Stomach smooth muscle (tissue), 2 donors: Measurements from ENCODE around the gene ANO9.
A peak's percentile ranks its signal among the peaks of the same experiment; 100 is the strongest.
"Not testable (repeated sequence)": the region's sequence is repeated elsewhere in the genome, so short reads cannot be mapped to it uniquely, and the experiment has no call there.

Source experiments
- H3K27ac ChIP-seq: one replicate; pipeline ENCODE4 v1.7.0; 2013; ENCODE audit warnings: mild to moderate bottlenecking, low read length, inconsistent platforms
- H3K27me3 ChIP-seq, 2 donors: one replicate each; pipeline ENCODE4 v1.7.0; 2013; ENCODE audit warnings: low read length in 2 of 2; ENCODE audit not compliant: insufficient read depth in 2 of 2, control insufficient read depth in 1 of 2
- H3K36me3 ChIP-seq, 2 donors: one replicate each; pipeline ENCODE4 v1.7.0; 2013; ENCODE audit warnings: low read length in 2 of 2; ENCODE audit not compliant: control insufficient read depth in 2 of 2, insufficient read depth in 2 of 2
- H3K4me1 ChIP-seq: one replicate; pipeline ENCODE4 v1.7.0; 2013; ENCODE audit warnings: low read length; ENCODE audit not compliant: control insufficient read depth, insufficient read depth
- H3K4me3 ChIP-seq, 2 donors: one replicate each; pipeline ENCODE4 v1.7.0; 2013; ENCODE audit warnings: low read length in 2 of 2
- H3K9ac ChIP-seq, 2 donors: one replicate each; pipeline ENCODE4 v1.7.0; 2013; ENCODE audit warnings: low read length in 2 of 2, mild to moderate bottlenecking in 1 of 2
- H3K9me3 ChIP-seq, 2 donors: one replicate each; pipeline ENCODE4 v1.7.0; 2013; ENCODE audit warnings: low read length in 2 of 2; ENCODE audit not compliant: control insufficient read depth in 2 of 2
- donor health status: healthy.
- donor health status: Pancreatic carcinoma.

Gene ANO9

DNA sequence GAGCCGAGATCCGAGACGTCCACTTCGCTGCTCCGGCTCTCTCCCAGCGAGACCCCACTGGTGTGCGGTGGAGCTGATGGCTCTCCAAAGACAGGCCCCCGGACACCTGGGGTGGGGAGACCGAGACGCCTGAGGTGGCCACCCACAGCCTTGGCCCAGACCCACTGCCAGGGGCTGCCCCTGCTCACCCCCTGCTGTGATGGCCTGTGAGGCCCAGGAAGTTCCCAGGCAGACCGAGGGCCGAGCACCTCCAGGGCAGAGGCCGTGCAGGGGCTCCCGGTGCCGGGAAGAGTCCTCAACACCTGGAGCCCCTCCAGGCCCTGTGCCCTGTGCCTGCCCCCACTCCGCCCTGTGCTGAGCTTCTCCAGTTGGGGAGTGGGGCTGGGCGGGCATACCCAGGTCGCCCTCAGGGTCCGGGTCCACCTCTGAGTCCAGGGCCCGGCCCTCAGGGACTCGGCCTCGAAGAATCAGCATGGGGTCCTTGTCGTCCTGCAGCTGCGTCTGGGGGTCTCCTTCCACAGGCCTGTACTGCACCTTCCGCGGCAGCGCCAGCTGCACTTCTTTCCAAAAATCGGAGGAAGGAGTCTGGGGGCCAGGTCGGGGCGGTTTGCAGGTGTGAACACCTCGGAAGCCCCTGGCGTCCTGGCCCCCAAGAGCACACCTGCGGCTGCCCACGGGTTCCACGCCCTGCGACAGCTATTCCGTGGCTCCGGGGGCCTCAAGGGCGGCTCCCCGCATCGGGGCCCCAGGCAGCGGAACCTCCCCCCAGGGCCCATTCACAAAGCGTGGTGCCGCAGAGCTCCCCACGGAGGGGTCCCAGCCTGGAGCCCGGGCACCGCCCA, 35.6 kb downstream of the ANO9 start:
- Histone ChIP-seq H3K4me1 (peaks cover 15% of the 10 kb centered on the region), H3K9me3 (no peaks in the 10 kb centered on the region), H3K4me3 (peak overlapping the region; percentile 62 to 78), H3K27ac (no peak overlapping the region), H3K27me3 (peaks cover 0 to 4% of the 10 kb centered on the region in 2 donors), H3K36me3 (no peaks in the 10 kb centered on the region), H3K9ac (peak overlapping the region in 1 of 2 donors; percentile 55)

DNA sequence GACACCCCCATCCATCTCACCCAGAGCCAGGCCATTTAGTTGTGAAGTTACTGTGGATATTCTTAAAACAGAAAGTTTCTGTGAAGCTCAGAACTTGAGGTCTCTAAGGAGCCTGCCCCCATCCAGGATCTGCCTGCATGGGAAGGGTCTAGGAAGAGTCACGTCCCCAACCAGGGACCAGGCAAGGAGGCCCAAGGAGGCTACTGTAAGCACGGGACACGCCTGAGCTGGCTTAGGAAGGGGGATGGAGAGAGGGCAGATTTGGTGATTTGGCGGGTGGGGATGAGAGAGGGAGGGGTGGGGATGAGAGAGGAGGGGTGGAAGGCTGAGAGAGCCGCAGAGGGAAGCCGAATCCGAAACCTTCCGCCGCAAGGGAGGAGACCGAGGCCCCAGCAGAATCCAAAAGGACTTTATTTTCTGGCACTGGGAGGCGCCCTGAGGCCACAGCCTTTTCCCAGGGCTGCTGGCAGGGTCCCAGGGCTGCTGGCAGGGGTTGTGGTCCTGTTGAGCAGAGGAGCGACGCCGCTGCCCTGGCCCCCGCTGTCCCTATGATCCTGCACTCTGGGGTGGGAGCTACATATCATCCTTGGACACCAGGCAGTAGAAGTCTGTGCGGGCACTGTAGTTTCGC, 36.4 kb downstream of the ANO9 start:
- Histone ChIP-seq H3K9me3 (no peaks in the 10 kb centered on the region), H3K36me3 (no peaks in the 10 kb centered on the region), H3K4me1 (peaks cover 15% of the 10 kb centered on the region), H3K4me3 (peak overlapping the region in 1 of 2 donors; percentile 78), H3K27ac (no peak overlapping the region), H3K9ac (no peak overlapping the region), H3K27me3 (peaks cover 0 to 4% of the 10 kb centered on the region in 2 donors)

DNA sequence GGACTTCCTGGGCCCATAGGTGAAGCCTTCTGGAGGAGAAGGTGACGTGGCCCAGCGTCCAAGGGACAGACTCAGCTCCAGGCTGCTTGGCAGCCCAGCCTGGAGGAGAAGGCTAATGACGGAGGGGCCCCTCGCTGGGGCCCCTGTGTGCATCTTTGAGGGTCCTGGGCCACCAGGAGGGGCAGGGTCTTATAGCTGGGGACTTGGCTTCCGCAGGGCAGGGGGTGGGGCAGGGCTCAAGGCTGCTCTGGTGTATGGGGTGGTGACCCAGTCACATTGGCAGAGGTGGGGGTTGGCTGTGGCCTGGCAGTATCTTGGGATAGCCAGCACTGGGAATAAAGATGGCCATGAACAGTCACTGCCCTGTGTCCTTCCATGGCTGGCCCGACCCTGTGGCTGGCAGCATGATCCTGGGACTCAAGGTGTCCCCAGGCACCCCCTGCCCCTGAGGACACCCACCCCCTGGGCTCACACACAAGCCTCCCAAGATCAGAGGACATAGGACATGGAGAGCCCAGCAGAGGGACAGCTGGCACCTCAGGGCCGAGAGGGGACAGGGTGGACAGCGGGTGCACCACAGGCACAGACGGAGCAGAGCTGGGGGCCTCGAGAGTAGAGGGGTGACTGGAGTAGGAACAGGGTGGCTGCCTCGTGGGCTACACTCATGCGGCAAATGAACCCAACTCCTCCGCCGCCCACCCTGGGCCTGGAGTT, 37.1 kb downstream of the ANO9 start:
- Histone ChIP-seq H3K27ac (no peak overlapping the region), H3K4me1 (peaks cover 15% of the 10 kb centered on the region), H3K9ac (no peak overlapping the region), H3K36me3 (no peaks in the 10 kb centered on the region), H3K9me3 (no peaks in the 10 kb centered on the region), H3K27me3 (peaks cover 2 to 8% of the 10 kb centered on the region in 2 donors), H3K4me3 (no peak overlapping the region)

DNA sequence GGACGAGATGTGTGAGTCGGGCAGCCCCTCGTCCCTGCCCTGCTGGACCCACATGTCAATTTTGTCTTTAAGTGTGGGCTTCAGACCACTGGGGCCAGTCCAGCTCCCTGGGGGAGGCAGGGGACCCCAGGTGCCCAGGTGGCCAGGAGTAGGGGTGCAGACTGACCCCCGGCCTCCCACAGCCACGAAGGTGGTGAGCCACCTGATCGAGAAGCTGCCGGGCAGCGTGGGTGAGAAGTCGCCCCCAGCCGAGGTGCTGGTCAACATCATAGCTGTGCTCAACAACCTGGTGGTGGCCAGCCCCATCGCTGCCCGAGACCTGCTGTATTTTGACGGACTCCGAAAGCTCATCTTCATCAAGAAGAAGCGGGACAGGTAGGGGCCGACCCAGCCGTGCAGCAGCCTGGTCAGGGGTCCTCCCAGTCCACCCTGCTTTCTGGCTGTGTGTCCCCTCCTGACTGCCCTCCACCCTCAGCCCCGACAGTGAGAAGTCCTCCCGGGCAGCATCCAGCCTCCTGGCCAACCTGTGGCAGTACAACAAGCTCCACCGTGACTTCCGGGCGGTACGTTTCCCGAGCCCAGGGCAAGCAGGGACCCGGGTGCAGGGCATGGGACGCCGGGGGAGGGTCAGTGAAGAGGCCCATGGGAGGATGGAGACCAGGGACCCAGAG, 37.9 kb downstream of the ANO9 start:
- H3K27ac ChIP-seq: no peak overlapping the region
- H3K4me3 ChIP-seq: no peak overlapping the region
- no peak overlapping the region for H3K9ac ChIP-seq
- peaks cover 5 to 11% of the 10 kb centered on the region in 2 donors for H3K27me3 ChIP-seq
- no peaks in the 10 kb centered on the region for H3K36me3 ChIP-seq
- H3K4me1 ChIP-seq: peaks cover 15% of the 10 kb centered on the region
- no peaks in the 10 kb centered on the region for H3K9me3 ChIP-seq

DNA sequence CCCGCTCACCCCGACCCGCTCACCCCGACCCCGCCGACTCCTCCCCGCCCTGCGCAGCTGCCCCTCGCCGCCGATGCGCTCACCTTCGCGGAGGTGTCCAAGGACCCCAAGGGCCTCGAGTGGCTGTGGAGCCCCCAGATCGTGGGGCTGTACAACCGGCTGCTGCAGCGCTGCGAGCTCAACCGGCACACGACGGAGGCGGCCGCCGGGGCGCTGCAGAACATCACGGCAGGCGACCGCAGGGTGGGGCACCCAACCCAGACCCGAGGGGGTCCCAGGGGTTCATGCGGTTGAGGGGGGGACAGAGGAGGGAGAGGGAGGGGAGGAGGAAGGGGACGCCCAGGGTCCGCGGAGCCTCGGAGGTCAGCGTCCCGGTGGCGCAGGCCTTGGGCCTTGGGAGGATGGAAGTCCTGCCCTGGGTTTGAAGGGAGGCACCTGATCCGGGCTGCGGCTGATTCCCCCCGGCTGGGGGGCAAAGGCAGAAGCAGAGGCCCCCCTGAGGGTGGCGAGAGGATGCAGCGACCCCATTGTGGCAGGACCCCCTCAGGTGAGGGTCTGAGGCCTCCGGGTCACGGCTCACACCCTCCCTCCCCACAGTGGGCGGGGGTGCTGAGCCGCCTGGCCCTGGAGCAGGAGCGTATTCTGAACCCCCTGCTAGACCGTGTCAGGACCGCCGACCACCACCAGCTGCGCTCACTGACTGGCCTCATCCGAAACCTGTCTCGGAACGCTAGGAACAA, 38.6 kb downstream of the ANO9 start:
- peaks cover 7 to 11% of the 10 kb centered on the region in 2 donors for H3K27me3 ChIP-seq
- peaks cover 15% of the 10 kb centered on the region for H3K4me1 ChIP-seq
- H3K36me3 ChIP-seq: no peaks in the 10 kb centered on the region
- H3K4me3 ChIP-seq: no peak overlapping the region
- no peak overlapping the region for H3K9ac ChIP-seq
- H3K9me3 ChIP-seq: no peaks in the 10 kb centered on the region
- no peak overlapping the region for H3K27ac ChIP-seq

DNA sequence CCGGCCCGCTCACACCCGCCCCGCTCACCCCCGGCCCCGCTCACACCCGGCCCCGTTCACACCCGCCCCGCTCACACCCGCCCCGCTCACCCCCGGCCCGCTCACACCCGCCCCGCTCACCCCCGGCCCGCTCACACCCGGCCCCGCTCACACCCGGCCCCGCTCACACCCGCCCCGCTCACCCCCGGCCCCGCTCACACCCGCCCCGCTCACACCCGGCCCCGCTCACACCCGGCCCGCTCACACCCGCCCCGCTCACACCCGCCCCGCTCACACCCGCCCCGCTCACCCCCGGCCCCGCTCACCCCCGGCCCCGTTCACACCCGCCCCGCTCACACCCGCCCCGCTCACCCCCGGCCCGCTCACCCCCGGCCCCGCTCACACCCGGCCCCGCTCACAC, 40.6 kb downstream of the ANO9 start:
- not testable (repeated sequence) for H3K9ac ChIP-seq, H3K27ac ChIP-seq, H3K4me3 ChIP-seq, H3K9me3 ChIP-seq, H3K36me3 ChIP-seq
- H3K4me1 ChIP-seq: peaks cover 19% of the 10 kb centered on the region
- peaks cover 7 to 11% of the 10 kb centered on the region in 2 donors for H3K27me3 ChIP-seq

DNA sequence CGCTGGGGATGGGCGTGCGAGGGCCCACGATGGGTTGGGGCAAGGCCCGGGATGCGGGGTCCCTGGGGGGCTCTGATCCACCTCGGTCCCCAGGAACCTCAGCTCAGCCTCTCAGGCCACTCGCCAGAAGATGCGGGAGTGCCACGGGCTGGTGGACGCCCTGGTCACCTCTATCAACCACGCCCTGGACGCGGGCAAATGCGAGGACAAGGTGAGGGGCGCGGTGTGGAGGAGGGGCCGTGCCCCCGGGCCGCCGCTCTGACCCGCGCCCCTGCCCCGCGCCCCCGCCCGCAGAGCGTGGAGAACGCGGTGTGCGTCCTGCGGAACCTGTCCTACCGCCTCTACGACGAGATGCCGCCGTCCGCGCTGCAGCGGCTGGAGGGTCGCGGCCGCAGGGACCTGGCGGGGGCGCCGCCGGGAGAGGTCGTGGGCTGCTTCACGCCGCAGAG, 41.5 kb downstream of the ANO9 start:
- peaks cover 7 to 11% of the 10 kb centered on the region in 2 donors for H3K27me3 ChIP-seq
- H3K9ac ChIP-seq: no peak overlapping the region
- H3K36me3 ChIP-seq: no peaks in the 10 kb centered on the region
- no peaks in the 10 kb centered on the region for H3K9me3 ChIP-seq
- H3K4me3 ChIP-seq: no peak overlapping the region
- peaks cover 15% of the 10 kb centered on the region for H3K4me1 ChIP-seq
- H3K27ac ChIP-seq: no peak overlapping the region

DNA sequence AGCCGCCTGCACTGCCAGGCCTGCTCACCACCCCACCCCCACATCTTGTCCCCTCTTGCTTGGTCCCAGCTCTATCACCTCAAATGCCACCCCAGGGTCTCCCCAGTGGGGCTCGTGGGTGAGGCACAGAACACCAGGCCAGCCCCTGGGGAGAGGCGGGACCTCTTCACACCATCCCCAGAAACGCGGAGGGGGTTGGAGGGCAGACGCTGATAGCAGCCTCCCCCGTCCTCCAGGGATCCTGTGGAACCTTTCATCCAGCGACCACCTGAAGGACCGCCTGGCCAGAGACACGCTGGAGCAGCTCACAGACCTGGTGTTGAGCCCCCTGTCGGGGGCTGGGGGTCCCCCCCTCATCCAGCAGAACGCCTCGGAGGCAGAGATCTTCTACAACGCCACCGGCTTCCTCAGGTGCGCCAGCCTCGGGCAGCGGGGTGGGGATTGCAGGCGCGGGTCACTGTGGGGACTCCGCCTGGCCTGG, 42.0 kb downstream of the ANO9 start:
- no peaks in the 10 kb centered on the region for H3K36me3 ChIP-seq
- no peak overlapping the region for H3K4me3 ChIP-seq
- H3K27ac ChIP-seq: no peak overlapping the region
- no peaks in the 10 kb centered on the region for H3K9me3 ChIP-seq
- no peak overlapping the region for H3K9ac ChIP-seq
- H3K27me3 ChIP-seq: peaks cover 7 to 11% of the 10 kb centered on the region in 2 donors
- H3K4me1 ChIP-seq: peaks cover 15% of the 10 kb centered on the region

DNA sequence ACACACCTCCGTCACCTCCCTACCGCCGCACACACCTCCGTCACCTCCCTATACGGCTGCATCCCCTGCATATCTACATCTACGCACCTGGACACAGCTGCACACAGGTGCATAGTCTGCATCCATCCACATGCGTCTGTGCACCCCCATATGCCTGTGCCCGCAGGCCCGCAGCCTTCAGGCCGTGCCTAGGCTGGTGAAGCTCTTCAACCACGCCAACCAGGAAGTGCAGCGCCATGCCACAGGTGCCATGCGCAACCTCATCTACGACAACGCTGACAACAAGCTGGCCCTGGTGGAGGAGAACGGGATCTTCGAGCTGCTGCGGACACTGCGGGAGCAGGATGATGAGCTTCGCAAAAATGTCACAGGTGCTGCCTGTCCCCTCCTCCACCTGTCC, 43.0 kb downstream of the ANO9 start:
- H3K27me3 ChIP-seq: peaks cover 7 to 11% of the 10 kb centered on the region in 2 donors
- no peaks in the 10 kb centered on the region for H3K9me3 ChIP-seq
- H3K36me3 ChIP-seq: no peaks in the 10 kb centered on the region
- H3K4me3 ChIP-seq: no peak overlapping the region
- H3K27ac ChIP-seq: no peak overlapping the region
- H3K9ac ChIP-seq: no peak overlapping the region
- peaks cover 15% of the 10 kb centered on the region for H3K4me1 ChIP-seq
